ENCODE data around the gene KIF4B.
"Not testable (repeated sequence)": the region's sequence is repeated elsewhere in the genome, so short reads cannot be mapped to it uniquely, and the experiment has no call there.

The KIF4B gene

GRCh38 chr5:155004138-155004744 lies 9.3 kb upstream of the KIF4B start:
- no peak for DNase-seq (ENCODE audit: low spot score)

- DNase-seq (ENCODE audit: low spot score) = not testable (repeated sequence)
Measured at GRCh38 chr5:155006265-155006664, 7.3 kb upstream of the KIF4B start.

- DNase-seq (ENCODE audit: low spot score) = no peak
Measured at GRCh38 chr5:155008669-155009068, 4.9 kb upstream of the KIF4B start.

- DNase-seq (ENCODE audit: low spot score) = no peak
Measured at GRCh38 chr5:155010881-155011280, 2.7 kb upstream of the KIF4B start.

GRCh38 chr5:155015239-155015638 lies 1.7 kb downstream of the KIF4B start:
- DNase-seq (ENCODE audit: low spot score) = no peak

GRCh38 chr5:155017610-155018009 lies 4.1 kb downstream of the KIF4B start:
- DNase-seq (ENCODE audit: low spot score) = no peak

GRCh38 chr5:155019601-155020226 lies 6.2 kb downstream of the KIF4B start:
- no peak for DNase-seq (ENCODE audit: low spot score)

GRCh38 chr5:155021842-155022241 lies 8.3 kb downstream of the KIF4B start:
- no peak for DNase-seq (ENCODE audit: low spot score)

GRCh38 chr5:155023320-155023719 lies 9.8 kb downstream of the KIF4B start:
- no peak for DNase-seq (ENCODE audit: low spot score)

GRCh38 chr5:155024015-155024414 lies 10.5 kb downstream of the KIF4B start:
- no peak for DNase-seq (ENCODE audit: low spot score)

- no peak for DNase-seq (ENCODE audit: low spot score)
Measured at GRCh38 chr5:155025895-155026294, 12.3 kb downstream of the KIF4B start.

GRCh38 chr5:155027993-155028629 lies 14.6 kb downstream of the KIF4B start:
- DNase-seq (ENCODE audit: low spot score) = no peak

- no peak for DNase-seq (ENCODE audit: low spot score)
Measured at GRCh38 chr5:155029240-155029639, 15.7 kb downstream of the KIF4B start.

- DNase-seq (ENCODE audit: low spot score) = not testable (repeated sequence)
Measured at GRCh38 chr5:155034145-155034744, 20.7 kb downstream of the KIF4B start.

GRCh38 chr5:155035087-155035486 lies 21.5 kb downstream of the KIF4B start:
- not testable (repeated sequence) for DNase-seq (ENCODE audit: low spot score)

GRCh38 chr5:155040984-155041653 lies 27.6 kb downstream of the KIF4B start:
- no peak for DNase-seq (ENCODE audit: low spot score)

- DNase-seq (ENCODE audit: low spot score) = no peak
Measured at GRCh38 chr5:155044591-155044990, 31.0 kb downstream of the KIF4B start.

- no peak for DNase-seq (ENCODE audit: low spot score)
Measured at GRCh38 chr5:155046591-155046990, 33.0 kb downstream of the KIF4B start.

- no peak for DNase-seq (ENCODE audit: low spot score)
Measured at GRCh38 chr5:155047818-155048217, 34.3 kb downstream of the KIF4B start.

- no peak for DNase-seq (ENCODE audit: low spot score)
Measured at GRCh38 chr5:155049569-155050383, 36.2 kb downstream of the KIF4B start.

GRCh38 chr5:155050384-155051019 lies 36.9 kb downstream of the KIF4B start:
- DNase-seq (ENCODE audit: low spot score) = no peak

Data from CD4-positive, alpha-beta T cell treated with Interleukin-6 at 100 ng/mL for 8 hours (primary cell).